ENCODE measurements around the gene ITGB4.

The ITGB4 gene

GRCh38 chr17:75791254-75791653, 70.0 kb downstream of the ITGB4 start:
- no peak for DNase-seq (ENCODE audit: low spot score)

GRCh38 chr17:75793460-75793859, 72.2 kb downstream of the ITGB4 start:
- DNase-seq (ENCODE audit: low spot score): no peak

DNA sequence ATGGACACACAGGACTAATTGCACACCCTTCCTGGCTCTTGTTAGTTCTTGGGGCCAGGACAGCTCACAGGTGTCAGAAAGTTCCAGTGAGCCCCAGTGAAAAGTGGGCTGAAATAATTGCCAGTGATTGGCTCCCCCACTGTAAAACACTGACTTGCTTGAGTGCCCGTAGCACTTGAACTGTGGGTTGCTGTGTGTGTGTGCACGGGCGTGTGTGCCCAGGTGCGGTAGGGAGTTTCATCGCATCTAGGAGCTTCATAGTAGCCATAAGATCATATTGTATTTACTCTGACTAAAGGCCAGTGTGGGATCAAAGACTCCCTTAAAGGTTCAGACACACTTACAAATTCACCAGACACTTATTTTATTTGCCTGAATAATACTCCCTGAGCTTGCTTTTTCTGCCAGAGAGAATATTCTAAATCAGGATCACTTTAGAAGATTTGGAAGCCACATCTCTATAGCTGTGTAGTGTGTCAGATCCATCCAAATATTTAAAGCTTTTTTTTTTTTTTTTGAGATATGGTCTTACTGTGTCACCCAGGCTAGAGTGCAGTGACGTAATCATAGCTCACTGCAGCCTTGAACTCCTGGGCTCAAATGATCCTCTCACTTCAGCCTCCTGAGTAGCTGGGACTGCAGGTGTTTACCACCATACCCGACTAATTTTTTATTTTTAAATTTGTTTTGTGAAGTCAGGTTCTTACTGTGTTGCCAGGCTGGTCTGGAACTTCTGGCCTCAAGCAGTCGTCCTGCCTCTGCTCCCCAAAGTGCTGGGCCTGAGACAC, 74.8 kb downstream of the ITGB4 start:
- DNase-seq (ENCODE audit: low spot score): no peak

DNA sequence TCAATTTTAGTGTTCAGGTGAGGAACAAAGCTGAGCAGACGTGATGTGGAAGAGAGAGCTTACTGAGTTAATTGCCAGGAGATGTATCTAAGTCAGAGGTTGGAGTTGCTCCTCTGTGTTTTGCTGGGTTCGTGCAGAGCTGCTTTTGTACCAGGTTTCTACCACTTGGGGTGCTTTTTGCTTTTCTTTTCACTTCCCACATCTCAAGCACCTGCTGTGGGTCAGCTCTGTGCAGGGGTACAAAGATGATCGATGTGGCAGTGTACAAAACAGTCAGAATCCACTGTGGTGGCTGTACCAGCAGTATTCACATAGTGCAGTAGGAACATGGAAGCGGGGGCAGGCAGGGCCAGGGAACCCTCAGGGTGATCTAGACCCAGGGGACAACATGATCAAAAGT, 78.1 kb downstream of the ITGB4 start:
- no peak for DNase-seq (ENCODE audit: low spot score)

GRCh38 chr17:75803883-75804282, 82.6 kb downstream of the ITGB4 start:
- DNase-seq (ENCODE audit: low spot score): no peak

- no peak for DNase-seq (ENCODE audit: low spot score)
Measured at GRCh38 chr17:75806822-75807500, 85.7 kb downstream of the ITGB4 start.
